ENCODE results near the gene AKT3. TPM values are rescaled to one million over a fixed set of nuclear protein-coding genes. Genes with fewer than 3 reads are reported as not detected.

AKT3 gene
- total RNA-seq, 2 donors from 2014 or later = 13.6 to 31.2 TPM

DNA sequence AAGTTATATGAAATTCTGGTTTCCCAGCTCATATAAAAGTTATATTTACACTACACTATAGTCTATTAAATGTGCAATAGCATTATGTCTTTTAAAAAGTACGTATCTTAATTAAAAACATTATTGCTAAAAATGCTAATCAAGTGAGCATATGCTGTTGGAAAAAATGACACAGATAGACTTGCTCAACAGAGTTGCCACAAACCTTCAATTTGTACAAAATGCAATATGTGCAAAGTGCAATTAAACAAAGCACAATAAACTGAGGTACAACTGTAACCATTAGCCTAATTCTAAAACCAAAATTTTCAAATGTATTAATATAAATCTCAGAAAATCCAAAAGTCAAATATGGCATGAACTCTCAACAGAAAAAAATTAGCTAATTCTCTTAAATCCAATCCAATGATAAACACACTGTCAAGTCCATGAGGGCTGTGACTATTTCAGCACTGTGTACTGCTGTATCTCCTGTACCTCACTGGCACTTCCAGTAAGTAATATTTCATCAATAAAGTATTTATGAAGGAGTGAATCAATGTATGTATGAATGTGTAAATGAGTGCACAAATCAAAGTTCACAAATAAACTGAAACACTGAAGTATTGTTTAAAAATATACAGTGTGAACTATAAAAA lies 116.3 kb downstream of the AKT3 start:
- Histone ChIP-seq H3K36me3 (no peaks in the 10 kb centered on the region), H3K27me3 (no peaks in the 10 kb centered on the region), H3K4me1 (peaks cover 0 to 23% of the 10 kb centered on the region in 2 donors), H3K9me3 (no peaks in the 10 kb centered on the region), H3K4me3 (no peak overlapping the region), H3K27ac (no peak overlapping the region)
- TF ChIP-seq CTCF (IDR thresholded peaks at IDR 0.05) = no peak
- DNase-seq (ENCODE audit: low spot score) = no peak

- no peak for TF ChIP-seq CTCF (IDR thresholded peaks at IDR 0.05)
- H3K27me3 ChIP-seq = no peaks in the 10 kb centered on the region
- H3K27ac ChIP-seq = no peak overlapping the region
- H3K9me3 ChIP-seq = no peaks in the 10 kb centered on the region
- DNase-seq (ENCODE audit: low spot score) = no peak
- H3K36me3 ChIP-seq = no peaks in the 10 kb centered on the region
- H3K4me1 ChIP-seq = peaks cover 0 to 23% of the 10 kb centered on the region in 2 donors
- H3K4me3 ChIP-seq = no peak overlapping the region
Measured at GRCh38 chr1:243732637-243733036, 117.4 kb downstream of the AKT3 start.

- H3K36me3 ChIP-seq = no peaks in the 10 kb centered on the region
Measured at GRCh38 chr1:243731974-243732625, 117.9 kb downstream of the AKT3 start.

GRCh38 chr1:243731301-243731891 lies 118.6 kb downstream of the AKT3 start:
- Histone ChIP-seq H3K27me3 (no peaks in the 10 kb centered on the region), H3K4me1 (peaks cover 0 to 29% of the 10 kb centered on the region in 2 donors), H3K27ac (no peak overlapping the region), H3K36me3 (no peaks in the 10 kb centered on the region), H3K9me3 (no peaks in the 10 kb centered on the region), H3K4me3 (no peak overlapping the region)
- DNase-seq (ENCODE audit: low spot score) = no peak
- TF ChIP-seq CTCF (IDR thresholded peaks at IDR 0.05) = no peak

More at GRCh38 chr1:243731974-243732625, 117.9 kb downstream of the AKT3 start:
- no peaks in the 10 kb centered on the region for H3K27me3 ChIP-seq
- H3K4me1 ChIP-seq = peaks cover 0 to 23% of the 10 kb centered on the region in 2 donors
- no peaks in the 10 kb centered on the region for H3K9me3 ChIP-seq
- no peak overlapping the region for H3K27ac ChIP-seq
- TF ChIP-seq CTCF (IDR thresholded peaks at IDR 0.05) = no peak
- no peak overlapping the region for H3K4me3 ChIP-seq
- DNase-seq (ENCODE audit: low spot score) = no peak

DNA sequence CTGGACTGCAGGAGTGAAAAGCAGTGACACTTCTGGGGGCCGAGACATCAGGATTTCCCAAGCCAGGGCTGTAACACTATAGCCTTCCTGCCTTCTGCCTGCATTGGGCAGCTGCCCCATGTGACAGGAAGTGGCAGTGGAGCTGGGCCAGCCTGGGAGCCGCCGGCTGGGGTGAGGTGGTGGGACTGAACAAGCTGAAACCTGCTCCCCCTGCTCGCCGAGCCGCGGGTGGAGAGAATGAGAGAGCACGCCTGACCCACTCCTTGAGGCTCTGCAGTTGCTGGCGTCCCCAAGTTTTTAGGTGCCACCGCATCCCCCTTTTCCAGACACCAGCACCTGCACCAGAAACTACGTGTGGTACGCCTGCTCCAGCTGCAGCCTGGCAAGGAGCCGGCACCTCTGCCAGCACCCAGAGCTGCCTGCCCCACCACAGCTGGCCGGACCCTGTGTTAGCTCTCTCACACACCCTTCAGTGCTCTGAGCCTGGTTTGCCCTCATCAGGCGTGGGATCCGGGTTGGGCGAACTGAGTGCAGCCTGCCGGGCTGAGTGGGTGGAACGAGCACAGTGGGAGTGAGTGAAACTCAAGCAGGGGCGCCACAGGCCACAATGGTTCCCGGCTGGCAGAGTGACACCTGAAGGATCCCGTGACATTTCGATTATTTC lies 119.4 kb downstream of the AKT3 start:
- Histone ChIP-seq H3K27ac (peak overlapping the region in 1 of 2 donors; percentile 11), H3K36me3 (no peaks in the 10 kb centered on the region), H3K9me3 (no peaks in the 10 kb centered on the region), H3K4me3 (no peak overlapping the region), H3K4me1 (peaks cover 0 to 30% of the 10 kb centered on the region in 2 donors), H3K27me3 (no peaks in the 10 kb centered on the region)
- no peak for DNase-seq (ENCODE audit: low spot score)
- no peak for TF ChIP-seq CTCF (IDR thresholded peaks at IDR 0.05)

Data from right atrium auricular region (tissue), 2 donors.